Measurements from ENCODE around the gene CPT1C.
"Not testable (repeated sequence)": the region's sequence is repeated elsewhere in the genome, so short reads cannot be mapped to it uniquely, and the experiment has no call there.

Gene CPT1C

GRCh38 chr19:49712397-49712859 is 21.5 kb downstream of the CPT1C start:
- no peak for DNase-seq

- no peak for DNase-seq
Measured at GRCh38 chr19:49713236-49713845, 22.4 kb downstream of the CPT1C start.

GRCh38 chr19:49716154-49716553 is 25.2 kb downstream of the CPT1C start:
- DNase-seq = no peak

- DNase-seq = no peak
Measured at GRCh38 chr19:49718511-49718910, 27.6 kb downstream of the CPT1C start.

GRCh38 chr19:49718991-49719390 is 28.1 kb downstream of the CPT1C start:
- no peak for DNase-seq

- not testable (repeated sequence) for DNase-seq
Measured at GRCh38 chr19:49719420-49719819, 28.5 kb downstream of the CPT1C start.

GRCh38 chr19:49727217-49728030 is 36.5 kb downstream of the CPT1C start:
- DNase-seq = no peak

- DNase-seq = no peak
Measured at GRCh38 chr19:49730166-49730565, 39.2 kb downstream of the CPT1C start.

GRCh38 chr19:49738268-49738667 is 47.4 kb downstream of the CPT1C start:
- no peak for DNase-seq

GRCh38 chr19:49739098-49739497 is 48.2 kb downstream of the CPT1C start:
- no peak for DNase-seq

- DNase-seq = no peak
Measured at GRCh38 chr19:49739933-49740332, 49.0 kb downstream of the CPT1C start.

- no peak for DNase-seq
Measured at GRCh38 chr19:49741210-49741844, 50.4 kb downstream of the CPT1C start.

- no peak for DNase-seq
Measured at GRCh38 chr19:49744946-49745381, 54.0 kb downstream of the CPT1C start.

GRCh38 chr19:49746206-49746958 is 55.5 kb downstream of the CPT1C start:
- no peak for DNase-seq

- no peak for DNase-seq
Measured at GRCh38 chr19:49749055-49749716, 58.3 kb downstream of the CPT1C start.

GRCh38 chr19:49749771-49750170 is 58.9 kb downstream of the CPT1C start:
- DNase-seq = no peak

GRCh38 chr19:49752701-49753100 is 61.8 kb downstream of the CPT1C start:
- DNase-seq = no peak

GRCh38 chr19:49755956-49756355 is 65.0 kb downstream of the CPT1C start:
- no peak for DNase-seq

- DNase-seq = no peak
Measured at GRCh38 chr19:49758292-49758691, 67.4 kb downstream of the CPT1C start.

GRCh38 chr19:49761249-49761624 is 70.3 kb downstream of the CPT1C start:
- DNase-seq = no peak

- no peak for DNase-seq
Measured at GRCh38 chr19:49761625-49762311, 70.9 kb downstream of the CPT1C start.

GRCh38 chr19:49763230-49763629 is 72.3 kb downstream of the CPT1C start, which contains the start of gene TSKS:
TSS of gene TSKS (minus strand) at chr19:49763306. CDS start at chr19:49763247, 59 bp downstream.
- no peak for DNase-seq
